ENCODE data around the gene ACP7. TPM values are rescaled to one million over a fixed set of nuclear protein-coding genes. Genes with fewer than 3 reads are reported as not detected.

ACP7 gene
- total RNA-seq, 2 donors from 2014 or later, result 0.80 TPM; not detected in 1

GRCh38 chr19:39160523-39160861 is 76.3 kb downstream of the ACP7 start:
- Histone ChIP-seq H3K27ac (peak overlapping the region; percentile 85 to 88), H3K27me3 (replicated peaks; ENCODE audit: insufficient read depth) (no peaks in the 10 kb centered on the region), H3K9me3 (no peaks in the 10 kb centered on the region), H3K4me1 (replicated peaks) (peaks cover 50% of the 10 kb centered on the region), H3K36me3 (no peaks in the 10 kb centered on the region), H3K4me3 (no peak overlapping the region)
- WGBS, result 6% methylated on average over 8 of the region's 8 CpGs
- TF ChIP-seq POLR2A (IDR thresholded peaks at IDR 0.05) (no peak), CTCF (IDR thresholded peaks at IDR 0.05) (peak in 1 of 4 experiments; percentile 46), POLR2AphosphoS5 (IDR thresholded peaks at IDR 0.05) (peak; percentile 89)
- peak; percentile 95 for DNase-seq (ENCODE audit: low spot score)
- intact Hi-C loops (cut with DNase I), result no loop called here

Other genes with a start within 250 kb of the ACP7 start
- gene HNRNPL, start 234.4 kb upstream of the ACP7 start, total RNA-seq, result 100 to 1,000 TPM; 210 to 231 TPM
- 10 to 100 TPM in 1 of 2 donors, 1 to 10 TPM in 1; 3.1 to 10.2 TPM for gene RINL, start 206.1 kb upstream of the ACP7 start, total RNA-seq
- 10 to 100 TPM; 55.8 to 89.0 TPM for gene SIRT2, start 184.8 kb upstream of the ACP7 start, total RNA-seq
- gene NFKBIB, start 184.4 kb upstream of the ACP7 start, total RNA-seq, result 10 to 100 TPM; 29.8 to 50.6 TPM
- 1 to 10 TPM in 1 of 2 donors, not detected in 1; 3.0 TPM for gene CCER2, start 172.2 kb upstream of the ACP7 start, total RNA-seq
- gene SARS2, start 153.6 kb upstream of the ACP7 start, total RNA-seq, result 10 to 100 TPM; 23.3 to 57.5 TPM
- 10 to 100 TPM; 32.0 to 41.5 TPM for gene MRPS12, start 153.4 kb upstream of the ACP7 start, total RNA-seq
- gene FBXO17, start 108.6 kb upstream of the ACP7 start, total RNA-seq, result 10 to 100 TPM; 25.9 to 40.5 TPM
- gene FBXO27, start 51.8 kb upstream of the ACP7 start, total RNA-seq, result 10 to 100 TPM; 15.9 to 26.4 TPM
- 100 to 1,000 TPM; 111 to 123 TPM for gene PAK4, start 41.4 kb downstream of the ACP7 start, total RNA-seq
- 1 to 10 TPM; 1.4 to 2.7 TPM for gene NCCRP1, start 112.6 kb downstream of the ACP7 start, total RNA-seq
- 100 to 1,000 TPM in 1 of 2 donors, not detected in 1; 165 TPM for gene SYCN, start 119.9 kb downstream of the ACP7 start, total RNA-seq
- not detected for gene IFNL3, start 160.6 kb downstream of the ACP7 start, total RNA-seq
- not detected for gene IFNL4, start 164.5 kb downstream of the ACP7 start, total RNA-seq
- not detected for gene IFNL2, start 184.0 kb downstream of the ACP7 start, total RNA-seq
- gene IFNL1, start 212.0 kb downstream of the ACP7 start, total RNA-seq, result not detected
- gene LRFN1, start 236.5 kb downstream of the ACP7 start, total RNA-seq, result 1 to 10 TPM; 4.2 to 5.6 TPM

Measured in prostate gland (tissue), 2 donors.